GM12878 (cell line): ENCODE results near the gene SP110. TPM values are rescaled to one million over a fixed set of nuclear protein-coding genes. Genes with fewer than 3 reads are reported as not detected.
A peak's percentile ranks its signal among the peaks of the same experiment; 100 is the strongest.

Experiments used
- BACH1 ChIP-seq: fragments of 450-650 bp; IDR thresholded peaks from 2 replicates; pipeline ENCODE4 v1.6.1; 2017; ENCODE audit warnings: mild to moderate bottlenecking, borderline replicate concordance
- CBX5 ChIP-seq: sonication (generic); IDR thresholded peaks from 2 replicates; pipeline ENCODE4 v1.6.1; 2016; ENCODE audit warnings: low read depth, moderate library complexity, mild to moderate bottlenecking, inconsistent platforms
- CEBPB ChIP-seq, 2 experiments: fragments of 150-350 bp in 1 of 2; IDR thresholded peaks; 2 replicates each; pipeline ENCODE4 v1.6.1; 2012 to 2014; ENCODE audit warnings: low read depth in 2 of 2, low read length in 2 of 2, borderline replicate concordance in 1 of 2, inconsistent platforms in 1 of 2
- CREB1 ChIP-seq: IDR thresholded peaks from 2 replicates; pipeline ENCODE4 v1.6.1; 2012; ENCODE audit warnings: low read depth, mild to moderate bottlenecking, inconsistent platforms
- CREM ChIP-seq: IDR thresholded peaks from 2 replicates; pipeline ENCODE4 v1.6.1; 2014; ENCODE audit warnings: antibody characterized with exemption, low read depth
- EP300 ChIP-seq, 2 experiments: fragments of 150-350 bp in 1 of 2; IDR thresholded peaks; 2 replicates each; pipeline ENCODE4 v1.6.1; 2011 to 2012; ENCODE audit warnings: low read depth in 2 of 2, low read length in 2 of 2, borderline replicate concordance in 1 of 2, improper control_type of control experiment in 1 of 2, inconsistent platforms in 1 of 2; ENCODE audit not compliant: control insufficient read depth in 1 of 2
- FOS ChIP-seq: IDR thresholded peaks from 3 replicates; pipeline ENCODE4 v1.6.1; 2011; ENCODE audit warnings: borderline replicate concordance; ENCODE audit not compliant: insufficient read length; ENCODE audit errors: extremely low read depth
- IKZF1 ChIP-seq: fragments of 450-650 bp; conservative IDR thresholded peaks from 2 replicates; pipeline ENCODE4 v1.6.1; 2017; ENCODE audit warnings: antibody characterized with exemption, mild to moderate bottlenecking
- IRF3 ChIP-seq: fragments of 450-650 bp; IDR thresholded peaks from 2 replicates; pipeline ENCODE4 v1.6.1; 2014; ENCODE audit warnings: mild to moderate bottlenecking
- MEF2B ChIP-seq: fragments of 450-650 bp; IDR thresholded peaks from 2 replicates; pipeline ENCODE4 v1.6.1; 2018; ENCODE audit warnings: mild to moderate bottlenecking, moderate library complexity; ENCODE audit not compliant: partially characterized antibody, poor library complexity, severe bottlenecking
- MYB ChIP-seq: fragments of 150-350 bp; IDR thresholded peaks from 2 replicates; pipeline ENCODE4 v1.6.1; 2014; ENCODE audit warnings: mild to moderate bottlenecking, low read depth, low read length, borderline replicate concordance
- PBX3 ChIP-seq: IDR thresholded peaks from 2 replicates; pipeline ENCODE4 v1.6.1; 2011; ENCODE audit warnings: mild to moderate bottlenecking, low read depth, low read length, moderate library complexity; ENCODE audit not compliant: insufficient replicate concordance
- RBBP5 ChIP-seq: fragments of 200-600 bp; sonication (generic); conservative IDR thresholded peaks from 2 replicates; pipeline ENCODE4 v1.6.1; 2016
- RELA ChIP-seq: fragments of 450-650 bp; IDR thresholded peaks from 2 replicates; pipeline ENCODE4 v1.8.0; 2014; ENCODE audit warnings: borderline replicate concordance; ENCODE audit not compliant: partially characterized antibody
- REST ChIP-seq: IDR thresholded peaks from 2 replicates; pipeline ENCODE4 v1.6.1; 2012; ENCODE audit warnings: mild to moderate bottlenecking, low read depth, low read length
- SUPT20H ChIP-seq: IDR thresholded peaks from 2 replicates; pipeline ENCODE4 v1.6.1; 2011; ENCODE audit warnings: low read depth, mild to moderate bottlenecking, low read length, moderate library complexity, borderline replicate concordance; ENCODE audit not compliant: control insufficient read depth
- YBX1 ChIP-seq: fragments of 450-650 bp; IDR thresholded peaks from 2 replicates; pipeline ENCODE4 v1.6.1; 2016; ENCODE audit warnings: antibody characterized with exemption
- ZBED1 ChIP-seq: IDR thresholded peaks from 2 replicates; pipeline ENCODE4 v1.6.1; 2016; ENCODE audit warnings: borderline replicate concordance
- ZBTB33 ChIP-seq: fragments of 450-650 bp; IDR thresholded peaks from 2 replicates; pipeline ENCODE4 v1.6.1; 2017; ENCODE audit warnings: mild to moderate bottlenecking
- polyA plus RNA-seq, 11 experiments: library from polyadenylated mRNA; depleted of rRNA in 4 of 11; unstranded in 6 of 11; stranded (reverse) in 5 of 11; fragments of >200 nt; fragmentation: Nextera tagmentation in 4 of 11; fragmentation: Illumina TruSeq in 1 of 11; extraction: Ambion mirVana in 4 of 11; extraction: Trizol in 1 of 11; gene quantifications; 1 replicate in 1 of 11; 2 replicates in 10 of 11; pipeline versions ENCODE4 v1.2.1 to v1.2.3, GENCODE V29; 2011 to 2016; ENCODE audit warnings: inconsistent platforms in 2 of 11, missing spikeins in 2 of 11, low read depth in 1 of 11
- total RNA-seq, 4 experiments: library from RNA; depleted of rRNA in 3 of 4; stranded (reverse); fragments of >200 nt in 3 of 4; fragmentation: Illumina TruSeq in 1 of 4; extraction: Trizol in 1 of 4; gene quantifications; 2 replicates each; pipeline versions ENCODE4 v1.2.1 to v1.2.3, GENCODE V29; 2013 to 2021

Gene SP110
- total and polyA plus RNA-seq, 10 of the 15 experiments (the other 5 are each of a cell fraction or from before 2014, with no cell fraction given) = 81.2 to 149 (median 100) TPM

GRCh38 chr2:230226051-230226551 is 6.3 kb upstream of the SP110 start (continued):
- no peak; the same call in 1 of the 2 replicates for TF ChIP-seq REST
- no peak for TF ChIP-seq RELA
- TF ChIP-seq EP300 (IDR thresholded peaks at IDR 0.05; ENCODE audit: borderline replicate concordance in 1 of 2, control insufficient read depth in 1 of 2, low read depth in 2 of 2, low read length in 2 of 2) = peak; percentile 12 to 86; a peak in 2 of 4 replicates
- peak; percentile 53; the same call in 1 of the 2 replicates for TF ChIP-seq BACH1
- no peak for TF ChIP-seq MYB
- TF ChIP-seq ZBED1 = no peak
- peak; percentile 24 for TF ChIP-seq MEF2B
- TF ChIP-seq YBX1 = no peak
- no peak for TF ChIP-seq PBX3
- no peak for TF ChIP-seq SUPT20H
- TF ChIP-seq CREM = no peak; the same call in 1 of the 2 replicates
- 0 out of 2 replicates have a peak, but pooled peaks have one; percentile 62 for TF ChIP-seq CBX5
- TF ChIP-seq RBBP5 = no peak
- no peak for TF ChIP-seq IRF3
- no peak for TF ChIP-seq ZBTB33
- no peak; the same call in 1 of the 2 replicates for TF ChIP-seq IKZF1
- no peak for TF ChIP-seq FOS
- TF ChIP-seq CEBPB (IDR thresholded peaks at IDR 0.05; ENCODE audit: borderline replicate concordance in 1 of 2, low read depth in 2 of 2, low read length in 2 of 2) = no peak
- TF ChIP-seq CREB1 = peak; percentile 71
